Lower leg skin (tissue), 4 donors: ENCODE measurements around the gene AKAP6. TPM values are rescaled to one million over a fixed set of nuclear protein-coding genes. Genes with fewer than 3 reads are reported as not detected.

Source experiments
- DNase-seq, 2 donors: peaks; one replicate each; pipeline ENCODE4 v3.0.0-alpha.2; 2019; ENCODE audit warnings: low spot score in 2 of 2
- H3K4me3 ChIP-seq: fragments of 200-600 bp; sonication (generic); 2 replicates; pipeline ENCODE4 v1.5.1; 2017; ENCODE audit warnings: mild to moderate bottlenecking, low read depth; ENCODE audit not compliant: poor library complexity, severe bottlenecking
- POLR2A ChIP-seq, 2 donors: fragments of 450-650 bp; IDR thresholded peaks; one replicate each; pipeline ENCODE4 v1.6.1; 2016 to 2017; ENCODE audit warnings: antibody characterized with exemption in 2 of 2, mild to moderate bottlenecking in 1 of 2, moderate library complexity in 1 of 2
- WGBS, 2 donors: methylation state at CpG; one replicate each; pipeline ENCODE4 v1.1.5; 2018; 5-methylcytosine and 5-hydroxymethylcytosine counted together
- intact Hi-C: fragments of 100-400 bp; cut with DNase I; formaldehyde crosslinking; loops from one replicate; pipeline ENCODE4 v1.15.0; 2023; ENCODE audit warnings: low total_unique reads
- total RNA-seq, 4 donors: library from RNA; depleted of rRNA; stranded (reverse); fragments of >200 nt; gene quantifications; one replicate each; pipeline ENCODE4 v1.1.0, GENCODE V29; 2016
- TF ChIP-seq, protein P1 (sequence below), 3 donors: fragments of 450-650 bp; IDR thresholded peaks; one replicate each; pipeline ENCODE4 v1.5.1; 2016; ENCODE audit warnings: antibody characterized with exemption in 3 of 3, mild to moderate bottlenecking in 3 of 3, moderate library complexity in 2 of 3

AKAP6 gene
- total RNA-seq, 4 donors from 2014 or later = 2.3 to 13.3 (median 3.6) TPM

GRCh38 chr14:32303865-32304264, 25.2 kb upstream of the AKAP6 start:
- no peak overlapping the region for H3K4me3 ChIP-seq
- no peak for TF ChIP-seq POLR2A (IDR thresholded peaks at IDR 0.05)
- TF ChIP-seq, protein P1, sequence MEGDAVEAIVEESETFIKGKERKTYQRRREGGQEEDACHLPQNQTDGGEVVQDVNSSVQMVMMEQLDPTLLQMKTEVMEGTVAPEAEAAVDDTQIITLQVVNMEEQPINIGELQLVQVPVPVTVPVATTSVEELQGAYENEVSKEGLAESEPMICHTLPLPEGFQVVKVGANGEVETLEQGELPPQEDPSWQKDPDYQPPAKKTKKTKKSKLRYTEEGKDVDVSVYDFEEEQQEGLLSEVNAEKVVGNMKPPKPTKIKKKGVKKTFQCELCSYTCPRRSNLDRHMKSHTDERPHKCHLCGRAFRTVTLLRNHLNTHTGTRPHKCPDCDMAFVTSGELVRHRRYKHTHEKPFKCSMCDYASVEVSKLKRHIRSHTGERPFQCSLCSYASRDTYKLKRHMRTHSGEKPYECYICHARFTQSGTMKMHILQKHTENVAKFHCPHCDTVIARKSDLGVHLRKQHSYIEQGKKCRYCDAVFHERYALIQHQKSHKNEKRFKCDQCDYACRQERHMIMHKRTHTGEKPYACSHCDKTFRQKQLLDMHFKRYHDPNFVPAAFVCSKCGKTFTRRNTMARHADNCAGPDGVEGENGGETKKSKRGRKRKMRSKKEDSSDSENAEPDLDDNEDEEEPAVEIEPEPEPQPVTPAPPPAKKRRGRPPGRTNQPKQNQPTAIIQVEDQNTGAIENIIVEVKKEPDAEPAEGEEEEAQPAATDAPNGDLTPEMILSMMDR (IDR thresholded peaks at IDR 0.05) = no peak
- DNase-seq = no peak
- intact Hi-C loops = no loop called here

DNA sequence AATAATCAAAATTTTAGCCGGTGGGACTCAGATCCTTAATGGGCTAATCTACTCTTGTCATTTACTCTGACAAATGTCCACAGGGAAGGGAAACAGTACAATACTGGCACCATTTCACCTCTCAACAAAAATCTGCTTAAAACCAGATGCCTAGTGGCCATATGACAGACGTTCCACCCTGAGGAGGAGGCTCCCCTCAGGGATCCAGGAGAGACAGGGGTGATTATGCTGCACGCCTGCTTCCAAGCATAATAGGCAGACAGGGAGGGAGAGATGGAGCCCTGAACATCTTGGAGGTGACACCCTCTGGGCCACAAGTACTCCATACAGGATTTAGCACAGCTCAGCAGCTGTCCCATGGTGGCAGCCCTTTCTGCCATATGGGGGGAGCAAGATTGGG, 24.8 kb upstream of the AKAP6 start:
- 62 to 64% methylated on average over 3 of the region's 3 CpGs for WGBS, 2 donors
- DNase-seq = no peak
- intact Hi-C loops = no loop called here
- TF ChIP-seq POLR2A (IDR thresholded peaks at IDR 0.05) = no peak
- TF ChIP-seq, protein P1 (IDR thresholded peaks at IDR 0.05) = no peak
- no peak overlapping the region for H3K4me3 ChIP-seq

DNA sequence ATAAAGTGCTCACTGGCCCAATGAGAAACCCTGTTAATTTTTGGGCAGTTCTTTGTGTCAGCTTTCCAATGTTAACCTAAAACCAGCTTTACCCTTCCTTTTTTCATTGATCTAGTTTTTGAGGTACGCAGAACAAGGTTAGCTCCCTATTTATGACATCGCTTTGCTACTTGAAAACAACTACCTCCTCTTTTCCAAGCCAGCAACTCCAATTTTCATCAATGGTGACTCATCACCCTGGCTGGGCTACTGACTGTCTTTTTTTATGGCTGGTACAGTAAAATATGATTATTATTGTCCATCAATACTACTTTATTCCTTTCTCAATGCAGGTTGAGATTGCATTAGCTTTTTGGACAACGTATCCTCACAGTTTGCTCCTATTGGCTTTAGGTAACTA, 22.5 kb upstream of the AKAP6 start:
- no peak overlapping the region for H3K4me3 ChIP-seq
- intact Hi-C loops = no loop called here
- WGBS, 2 donors = 66 to 70% methylated on average over 3 of the region's 3 CpGs
- TF ChIP-seq POLR2A (IDR thresholded peaks at IDR 0.05) = no peak
- TF ChIP-seq, protein P1 (IDR thresholded peaks at IDR 0.05) = no peak
- no peak for DNase-seq

- H3K4me3 ChIP-seq = no peak overlapping the region
- TF ChIP-seq, protein P1 (IDR thresholded peaks at IDR 0.05) = no peak
- 44 to 48% methylated on average over 3 of the region's 3 CpGs for WGBS, 2 donors
- peak in 1 of 2 donors; percentile 30 for DNase-seq
- intact Hi-C loops = no loop called here
Observed at GRCh38 chr14:32307881-32308582, 21.1 kb upstream of the AKAP6 start.

DNA sequence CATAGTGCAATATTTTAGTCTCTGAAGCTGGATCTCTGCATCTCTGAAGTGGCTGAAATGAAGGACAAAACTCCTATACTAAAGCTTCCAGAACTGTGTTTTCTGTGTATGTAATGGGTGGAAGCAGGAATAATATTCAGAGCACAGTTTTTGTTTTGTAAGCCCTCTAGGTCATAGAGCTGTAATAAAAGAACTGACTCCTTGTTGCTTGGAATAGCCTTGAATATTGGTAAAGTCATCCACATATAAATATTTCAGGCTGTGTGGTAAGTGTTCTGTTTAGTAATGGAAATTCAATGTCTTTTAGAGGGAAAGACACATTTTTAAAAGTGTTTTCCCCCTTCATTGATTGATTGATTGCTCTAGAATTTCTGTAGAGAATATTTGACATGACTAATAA, 18.2 kb upstream of the AKAP6 start:
- H3K4me3 ChIP-seq = no peak overlapping the region
- no peak for TF ChIP-seq POLR2A (IDR thresholded peaks at IDR 0.05)
- TF ChIP-seq, protein P1 (IDR thresholded peaks at IDR 0.05) = no peak
- intact Hi-C loops = no loop called here
- DNase-seq = no peak
